ENCODE results near the gene USP3. TPM values are rescaled to one million over a fixed set of nuclear protein-coding genes. Genes with fewer than 3 reads are reported as not detected.

Gene USP3
- total and polyA plus RNA-seq, 2 donors (not counting 3 experiments of a cell fraction or from before 2014, with no cell fraction given): 18.8 to 52.4 TPM

DNA sequence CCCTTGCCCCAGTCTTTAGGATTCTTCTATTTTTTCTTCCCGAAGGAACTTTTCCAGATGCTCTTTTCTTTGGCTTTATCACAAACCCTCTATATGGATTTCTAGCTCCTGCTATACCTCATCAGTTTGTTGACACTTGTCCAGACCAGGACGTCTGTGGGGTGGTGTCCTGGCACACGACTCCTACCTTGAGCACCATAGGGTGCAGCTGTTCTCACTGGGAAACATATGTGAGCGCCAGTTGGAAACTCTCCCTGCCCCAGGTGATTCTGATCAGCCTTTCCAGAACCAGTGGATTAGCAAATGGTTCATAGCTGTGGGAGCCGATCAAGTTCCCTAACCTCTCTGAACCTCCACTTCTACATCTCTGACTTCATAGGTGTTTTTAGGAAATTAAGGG is 40.6 kb upstream of the USP3 start:
- BruUV-seq (replicated peaks): no TSS peak
- no peak for DNase-seq (ENCODE audit: low read depth, low spot score)

More for the DNA sequence above, 40.6 kb upstream of the USP3 start:
- Histone ChIP-seq H3K9me3 (replicated peaks; ENCODE audit: control insufficient read depth, insufficient read depth, low read length) (no peaks in the 10 kb centered on the region), H3K4me3 (replicated peaks in 1 of 3; ENCODE audit: insufficient read depth in 1 of 3, low read depth in 1 of 3, low read length in 3 of 3) (no peak overlapping the region), H3K4me1 (ENCODE audit: control insufficient read depth, extremely low read depth, insufficient read depth, low read length) (peaks cover 10% of the 10 kb centered on the region), H3K27ac (ENCODE audit: insufficient read depth, low read depth, low read length) (no peak overlapping the region), H3K9me1 (replicated peaks; ENCODE audit: control insufficient read depth, extremely low read depth, insufficient read depth, low read length) (no peaks in the 10 kb centered on the region), H2AFZ (ENCODE audit: low read depth, low read length) (no peak overlapping the region), H3K27me3 (ENCODE audit: control insufficient read depth in 2 of 2, insufficient read depth in 2 of 2, low read length in 2 of 2) (no peaks in the 10 kb centered on the region), H3K4me2 (ENCODE audit: insufficient read depth, low read length) (no peak overlapping the region), H4K20me1 (replicated peaks; ENCODE audit: control insufficient read depth, extremely low read depth, insufficient read depth, low read length) (no peaks in the 10 kb centered on the region), H3K9ac (replicated peaks; ENCODE audit: extremely low read depth, insufficient read depth, low read length) (no peak overlapping the region), H3K79me2 (ENCODE audit: control insufficient read depth, insufficient read depth, low read length) (no peaks in the 10 kb centered on the region), H3K36me3 (ENCODE audit: control insufficient read depth in 2 of 2, extremely low read depth in 1 of 2, insufficient read depth in 2 of 2, low read length in 2 of 2) (no peaks in the 10 kb centered on the region)
- CTCF ChIA-PET: interaction anchor here (0.8 to 1.5 kb wide), 2 partner anchors 24 to 61 kb away, joined by 4 to 6 read pairs; no protein-coding TSS in a partner anchor
- TF ChIP-seq MYC (IDR thresholded peaks at IDR 0.05; ENCODE audit: low read depth, low read length) (no peak), JUN (IDR thresholded peaks at IDR 0.05; ENCODE audit: borderline replicate concordance, insufficient read depth, insufficient read length, low read depth) (no peak), POLR2AphosphoS5 (IDR thresholded peaks at IDR 0.05; ENCODE audit: insufficient read depth, low read depth, low read length) (no peak), CTCF (IDR thresholded peaks at IDR 0.05; ENCODE audit: extremely low read depth in 1 of 2, insufficient read depth in 1 of 2, low read depth in 1 of 2, low read length in 2 of 2) (no peak), POLR2A (IDR thresholded peaks at IDR 0.05; ENCODE audit: low read depth, low read length) (no peak), GATA2 (IDR thresholded peaks at IDR 0.05; ENCODE audit: insufficient read depth, insufficient read length, low read depth, low read length) (no peak), EZH2 (IDR thresholded peaks at IDR 0.05; ENCODE audit: borderline replicate concordance, low read depth, low read length, severe bottlenecking) (no peak), MAX (IDR thresholded peaks at IDR 0.05; ENCODE audit: insufficient read depth, insufficient read length) (no peak), FOS (IDR thresholded peaks at IDR 0.05; ENCODE audit: borderline replicate concordance, insufficient read depth, low read length) (no peak)
- intact Hi-C loops (cut with micrococcal nuclease) (loop anchor here (5.0 kb wide), 1 partner anchor 61 kb away; no protein-coding TSS in a partner anchor), dilution Hi-C loops (cut with MboI; ENCODE audit: extremely low pct_ligation_motif_present, low sequenced_read_pairs) (no loop called here)
- POLR2A ChIA-PET: no interaction called here
- no peak for FAIRE-seq

Data from endothelial cell of umbilical vein (primary cell).